Glutamatergic neuron (in vitro differentiated cells): ENCODE measurements around the gene C1orf226. TPM values are rescaled to one million over a fixed set of nuclear protein-coding genes. Genes with fewer than 3 reads are reported as not detected.

ENCODE experiments used
- DNase-seq: peaks from one replicate; pipeline ENCODE4 v3.0.0; 2022
- H3K27ac Mint-ChIP-seq: one replicate; pipeline ENCODE4 v1.8.0; 2020; ENCODE audit warnings: mild to moderate bottlenecking, mixed read lengths, inconsistent platforms; ENCODE audit not compliant: unreplicated experiment
- H3K27me3 Mint-ChIP-seq: one replicate; pipeline ENCODE4 v1.8.0; 2020; ENCODE audit warnings: mild to moderate bottlenecking, moderate library complexity, mixed read lengths, inconsistent platforms; ENCODE audit not compliant: unreplicated experiment
- H3K36me3 Mint-ChIP-seq: one replicate; pipeline ENCODE4 v1.8.0; 2020; ENCODE audit warnings: mild to moderate bottlenecking, mixed read lengths, inconsistent platforms; ENCODE audit not compliant: unreplicated experiment
- H3K4me1 Mint-ChIP-seq: one replicate; pipeline ENCODE4 v1.8.0; 2020; ENCODE audit warnings: mild to moderate bottlenecking, low read depth, mixed read lengths, inconsistent platforms; ENCODE audit not compliant: unreplicated experiment
- H3K4me3 Mint-ChIP-seq: one replicate; pipeline ENCODE4 v1.8.0; 2020; ENCODE audit warnings: mild to moderate bottlenecking, mixed read lengths, inconsistent platforms; ENCODE audit not compliant: unreplicated experiment
- H3K9me3 Mint-ChIP-seq: one replicate; pipeline ENCODE4 v1.8.0; 2020; ENCODE audit warnings: mild to moderate bottlenecking, moderate library complexity, mixed read lengths, inconsistent platforms; ENCODE audit not compliant: unreplicated experiment
- CTCF ChIP-seq: fragments of 200-600 bp; sonication (generic); IDR thresholded peaks from one replicate; pipeline ENCODE4 v1.5.0; 2021; ENCODE audit not compliant: partially characterized antibody, unreplicated experiment
- total RNA-seq: library from RNA; stranded (reverse); fragmentation: NEBNext Ultra II Directional; extraction: Animal tissue kit (Norgen Biotek cat#: 25700); gene quantifications from one replicate; pipeline ENCODE4 v1.2.1, GENCODE V29; 2021; ENCODE audit not compliant: unreplicated experiment

The C1orf226 gene
- total RNA-seq, 1 donor from 2014 or later = 12.3 TPM

DNA sequence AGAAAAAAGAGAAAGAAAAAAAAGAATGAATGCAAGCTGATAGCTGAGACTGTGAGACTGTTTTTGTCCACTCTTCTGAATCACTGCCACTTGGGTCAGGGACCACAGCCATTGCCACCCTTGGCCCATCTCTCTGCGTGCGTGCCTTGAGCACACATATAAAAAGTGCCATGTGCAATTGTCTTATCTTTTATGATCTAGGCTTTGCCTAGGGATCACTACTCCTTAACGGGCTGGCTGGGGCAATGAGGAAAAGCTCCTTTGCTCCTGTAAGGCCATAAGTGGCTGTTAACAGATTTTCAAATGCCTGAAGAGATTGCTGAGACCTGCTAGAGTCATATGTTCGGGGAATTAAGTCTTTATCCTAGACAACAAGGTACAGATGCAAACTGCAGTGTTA, 13.1 kb upstream of the C1orf226 start:
- Mint-ChIP-seq H3K4me1 (peaks cover 7% of the 10 kb centered on the region), H3K27ac (no peak overlapping the region), H3K4me3 (no peak overlapping the region), H3K9me3 (peaks cover 1% of the 10 kb centered on the region), H3K27me3 (no peaks in the 10 kb centered on the region), H3K36me3 (no peaks in the 10 kb centered on the region)
- no peak for TF ChIP-seq CTCF
- DNase-seq = no peak

- Mint-ChIP-seq H3K4me1 (peaks cover 7% of the 10 kb centered on the region), H3K27ac (no peak overlapping the region), H3K36me3 (no peaks in the 10 kb centered on the region), H3K9me3 (peaks cover 1% of the 10 kb centered on the region), H3K27me3 (no peaks in the 10 kb centered on the region), H3K4me3 (no peak overlapping the region)
- no peak for DNase-seq
- TF ChIP-seq CTCF = no peak
Measured at GRCh38 chr1:162369571-162369970, 12.0 kb upstream of the C1orf226 start.

DNA sequence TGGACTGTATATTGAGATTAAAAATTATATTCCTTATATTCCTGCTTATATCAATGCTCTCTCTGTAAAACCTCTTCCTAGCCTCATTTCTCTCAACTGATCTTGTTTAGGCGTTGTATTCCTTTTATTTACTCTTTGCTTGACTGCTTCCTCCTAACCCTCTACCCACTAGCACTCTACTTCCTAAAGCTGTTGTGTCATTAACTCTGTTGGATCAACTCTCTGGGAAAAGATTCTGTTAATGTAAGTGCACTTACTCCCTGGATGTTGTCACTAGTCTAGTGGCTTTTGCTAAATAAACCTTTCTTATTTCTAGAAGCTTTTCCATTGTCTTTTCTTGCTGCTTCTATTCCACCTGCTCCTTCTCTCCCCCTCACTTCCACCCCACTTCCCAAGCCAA, 11.4 kb upstream of the C1orf226 start:
- Mint-ChIP-seq H3K27me3 (no peaks in the 10 kb centered on the region), H3K4me1 (peaks cover 7% of the 10 kb centered on the region)
- DNase-seq = no peak

DNA sequence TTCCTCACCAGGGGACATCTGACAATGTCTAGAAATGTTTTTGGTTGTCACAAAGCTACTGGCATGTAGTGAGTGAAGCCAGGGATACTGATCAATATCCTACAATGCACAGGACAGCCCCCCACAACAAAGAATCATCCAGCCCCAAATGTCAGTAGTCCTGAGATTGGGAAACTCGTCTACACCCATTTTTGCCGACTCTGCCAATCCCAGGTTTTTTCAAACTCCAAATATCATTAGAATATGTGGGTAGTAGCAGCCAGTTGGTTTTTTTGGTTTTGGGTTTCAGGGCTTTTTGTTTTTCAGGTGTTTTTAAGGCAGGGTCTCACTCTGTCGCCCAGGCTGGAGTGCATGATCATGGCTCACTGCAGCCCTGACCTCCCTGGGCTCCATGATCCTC, 10.8 kb upstream of the C1orf226 start:
- Mint-ChIP-seq H3K36me3 (no peaks in the 10 kb centered on the region), H3K27ac (no peak overlapping the region), H3K9me3 (peaks cover 1% of the 10 kb centered on the region), H3K4me1 (peaks cover 7% of the 10 kb centered on the region), H3K4me3 (no peak overlapping the region), H3K27me3 (no peaks in the 10 kb centered on the region)
- no peak for DNase-seq
- TF ChIP-seq CTCF = no peak

More for the DNA sequence above, 11.4 kb upstream of the C1orf226 start:
- Mint-ChIP-seq H3K9me3 (peaks cover 1% of the 10 kb centered on the region), H3K36me3 (no peaks in the 10 kb centered on the region), H3K27ac (no peak overlapping the region), H3K4me3 (no peak overlapping the region)
- TF ChIP-seq CTCF = no peak

GRCh38 chr1:162371611-162372010, 9.9 kb upstream of the C1orf226 start:
- DNase-seq = no peak
- Mint-ChIP-seq H3K4me3 (no peak overlapping the region), H3K27ac (no peak overlapping the region), H3K4me1 (peaks cover 8% of the 10 kb centered on the region), H3K36me3 (peaks cover 4% of the 10 kb centered on the region), H3K9me3 (peaks cover 1% of the 10 kb centered on the region), H3K27me3 (no peaks in the 10 kb centered on the region)
- no peak for TF ChIP-seq CTCF
